Measurements from ENCODE around the gene UBN2.

The UBN2 gene

GRCh38 chr7:139341776-139342226, 110.8 kb downstream of the UBN2 start:
- peak overlapping the region; percentile 99 for H3K4me3 ChIP-seq (ENCODE audit: low read depth, low read length)

GRCh38 chr7:139345042-139345441, 114.0 kb downstream of the UBN2 start:
- H3K4me3 ChIP-seq (ENCODE audit: low read depth, low read length), result no peak overlapping the region

GRCh38 chr7:139351027-139351426, 120.0 kb downstream of the UBN2 start:
- no peak overlapping the region for H3K4me3 ChIP-seq (ENCODE audit: low read depth, low read length)

- no peak overlapping the region for H3K4me3 ChIP-seq (ENCODE audit: low read depth, low read length)
Observed at GRCh38 chr7:139354729-139355128, 123.7 kb downstream of the UBN2 start.

GRCh38 chr7:139355320-139355719, 124.3 kb downstream of the UBN2 start:
- H3K4me3 ChIP-seq (ENCODE audit: low read depth, low read length), result no peak overlapping the region

Measured in iPS-11a (cell line).